ENCODE results near the gene ARPC4. TPM values are rescaled to one million over a fixed set of nuclear protein-coding genes. Genes with fewer than 3 reads are reported as not detected.

ARPC4 gene
- total RNA-seq, 1 donor from 2014 or later = 170 TPM

DNA sequence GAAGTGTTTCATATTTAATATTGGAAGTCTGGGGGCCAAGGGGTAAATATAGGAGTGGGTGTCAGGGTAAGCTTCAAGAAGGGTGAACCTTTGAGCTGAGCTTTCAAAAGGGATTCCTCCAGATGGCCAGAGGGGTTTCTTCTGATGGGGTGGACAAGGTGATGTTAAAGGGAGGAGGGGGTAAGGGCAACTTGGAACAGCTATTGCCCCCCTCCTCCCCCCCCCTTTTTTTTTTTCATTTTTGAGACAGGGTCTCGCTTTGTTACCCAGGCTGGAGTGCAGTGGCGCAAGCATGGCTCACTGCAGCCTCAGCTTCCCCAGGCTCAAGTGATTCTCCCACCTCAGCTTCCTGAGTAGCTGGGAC lies 15.1 kb downstream of the ARPC4 start:
- DNase-seq (no peak), ATAC-seq (no peak)
- H3K27ac ChIP-seq = peak overlapping the region; percentile 97
- H3K27me3 ChIP-seq (ENCODE audit: low read depth) = no peaks in the 10 kb centered on the region
- intact Hi-C loops (cut with DNase I) = no loop called here
- no peaks in the 10 kb centered on the region for H3K9me3 ChIP-seq
- TF ChIP-seq, protein P1, sequence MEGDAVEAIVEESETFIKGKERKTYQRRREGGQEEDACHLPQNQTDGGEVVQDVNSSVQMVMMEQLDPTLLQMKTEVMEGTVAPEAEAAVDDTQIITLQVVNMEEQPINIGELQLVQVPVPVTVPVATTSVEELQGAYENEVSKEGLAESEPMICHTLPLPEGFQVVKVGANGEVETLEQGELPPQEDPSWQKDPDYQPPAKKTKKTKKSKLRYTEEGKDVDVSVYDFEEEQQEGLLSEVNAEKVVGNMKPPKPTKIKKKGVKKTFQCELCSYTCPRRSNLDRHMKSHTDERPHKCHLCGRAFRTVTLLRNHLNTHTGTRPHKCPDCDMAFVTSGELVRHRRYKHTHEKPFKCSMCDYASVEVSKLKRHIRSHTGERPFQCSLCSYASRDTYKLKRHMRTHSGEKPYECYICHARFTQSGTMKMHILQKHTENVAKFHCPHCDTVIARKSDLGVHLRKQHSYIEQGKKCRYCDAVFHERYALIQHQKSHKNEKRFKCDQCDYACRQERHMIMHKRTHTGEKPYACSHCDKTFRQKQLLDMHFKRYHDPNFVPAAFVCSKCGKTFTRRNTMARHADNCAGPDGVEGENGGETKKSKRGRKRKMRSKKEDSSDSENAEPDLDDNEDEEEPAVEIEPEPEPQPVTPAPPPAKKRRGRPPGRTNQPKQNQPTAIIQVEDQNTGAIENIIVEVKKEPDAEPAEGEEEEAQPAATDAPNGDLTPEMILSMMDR (IDR thresholded peaks at IDR 0.05) = no peak
- H3K4me3 ChIP-seq = no peak overlapping the region
- H3K4me1 ChIP-seq = peaks cover 20% of the 10 kb centered on the region
- H3K36me3 ChIP-seq = peaks cover 46% of the 10 kb centered on the region

GRCh38 chr3:9808345-9809037 lies 15.6 kb downstream of the ARPC4 start:
- no peak overlapping the region for H3K4me3 ChIP-seq
- DNase-seq = no peak

DNA sequence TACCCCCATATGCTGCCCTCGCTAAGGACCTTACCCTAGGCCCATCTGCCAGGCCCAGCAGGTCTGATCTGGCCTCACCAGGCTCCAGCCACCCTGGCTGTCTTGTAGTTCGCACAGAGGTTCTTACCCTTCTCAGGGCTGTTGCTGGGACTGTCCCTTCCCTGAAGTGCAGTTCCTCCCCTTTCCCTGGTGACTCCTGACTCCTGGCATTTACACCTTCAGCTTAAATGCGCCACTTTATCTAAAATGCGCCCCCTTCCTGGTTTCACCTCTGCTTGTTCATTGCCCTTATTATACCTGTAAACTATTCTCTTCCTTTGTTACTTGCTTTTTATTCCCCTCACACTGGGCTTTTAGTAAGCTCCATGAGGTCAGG lies 16.3 kb downstream of the ARPC4 start:
- Histone ChIP-seq H3K4me1 (peaks cover 20% of the 10 kb centered on the region), H3K9me3 (no peaks in the 10 kb centered on the region), H3K36me3 (peaks cover 33% of the 10 kb centered on the region), H3K4me3 (peak overlapping the region; percentile 79), H3K27ac (peak overlapping the region; percentile 97), H3K27me3 (ENCODE audit: low read depth) (no peaks in the 10 kb centered on the region)
- intact Hi-C loops (cut with DNase I) = no loop called here
- TF ChIP-seq, protein P1 (IDR thresholded peaks at IDR 0.05) = no peak
- ATAC-seq = peak; percentile 46 to 49
- no peak for DNase-seq

More at GRCh38 chr3:9808345-9809037, 15.6 kb downstream of the ARPC4 start:
- Histone ChIP-seq H3K4me1 (peaks cover 20% of the 10 kb centered on the region), H3K27ac (peak overlapping the region; percentile 97), H3K9me3 (no peaks in the 10 kb centered on the region), H3K36me3 (peaks cover 41% of the 10 kb centered on the region), H3K27me3 (ENCODE audit: low read depth) (no peaks in the 10 kb centered on the region)
- intact Hi-C loops (cut with DNase I) = no loop called here
- TF ChIP-seq, protein P1 (IDR thresholded peaks at IDR 0.05) = peak; percentile 14
- ATAC-seq = no peak

- H3K9me3 ChIP-seq = no peaks in the 10 kb centered on the region
- peak within 1 kb of the TSS; percentile 97 for H3K27ac ChIP-seq
- no peaks in the 10 kb centered on the region for H3K27me3 ChIP-seq (ENCODE audit: low read depth)
- H3K36me3 ChIP-seq = peaks cover 27% of the 10 kb centered on the region
- peaks cover 20% of the 10 kb centered on the region for H3K4me1 ChIP-seq
- peak within 1 kb of the TSS; percentile 79 for H3K4me3 ChIP-seq
- DNase-seq = peak; percentile 89
- intact Hi-C loops (cut with DNase I) = no loop called here
- TF ChIP-seq, protein P1 (IDR thresholded peaks at IDR 0.05) = no peak
- peak; percentile 93 to 95 for ATAC-seq
Measured at GRCh38 chr3:9809615-9810432, 16.9 kb downstream of the ARPC4 start, which contains the start of gene TTLL3. Gene TTLL3, plus strand, starts transcription at chr3:9810262. Its CDS starts 400 bp downstream, at chr3:9810662.

DNA sequence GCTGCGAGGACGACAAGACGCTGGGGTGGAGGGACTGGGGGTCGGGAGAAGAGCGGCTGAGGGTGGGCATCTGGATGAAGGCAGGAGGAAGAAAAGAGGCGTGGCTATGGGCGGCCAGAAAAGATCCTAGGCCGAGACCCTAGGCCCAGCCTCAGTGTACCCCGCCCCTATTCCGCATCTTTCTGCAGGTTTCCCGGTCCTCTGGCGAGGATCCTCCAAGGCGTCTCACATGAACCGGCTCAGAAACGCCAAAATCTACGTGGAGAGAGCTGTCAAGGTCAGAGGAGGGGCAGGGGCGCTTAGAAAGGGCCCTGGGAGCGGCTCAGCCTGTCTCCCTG lies 17.5 kb downstream of the ARPC4 start:
- no peaks in the 10 kb centered on the region for H3K27me3 ChIP-seq (ENCODE audit: low read depth)

More for the DNA sequence above, 17.5 kb downstream of the ARPC4 start:
- no peaks in the 10 kb centered on the region for H3K9me3 ChIP-seq
- peak overlapping the region; percentile 97 for H3K27ac ChIP-seq
- peak overlapping the region; percentile 79 for H3K4me3 ChIP-seq
- TF ChIP-seq, protein P1 (IDR thresholded peaks at IDR 0.05) = no peak
- ATAC-seq (peak in 1 of 2 donors; percentile 7), DNase-seq (no peak)
- peaks cover 22% of the 10 kb centered on the region for H3K36me3 ChIP-seq
- intact Hi-C loops (cut with DNase I) = no loop called here
- peaks cover 20% of the 10 kb centered on the region for H3K4me1 ChIP-seq
